NCI-H1694 treated with DMSO at 0.1 percent for 48 hours (cell line): ENCODE data around the gene RTEL1.
"Not testable (repeated sequence)": the region's sequence is repeated elsewhere in the genome, so short reads cannot be mapped to it uniquely, and the experiment has no call there.

Experiments
- DNase-seq: peaks from one replicate; lab custom pipeline; 2025; lab: John Stamatoyannopoulos, UW

RTEL1 gene

GRCh38 chr20:63657937-63658748, at the start of gene RTEL1:
RTEL1 (plus strand) TSS chr20:63658312; CDS start chr20:63659403, 1,091 bp downstream.
- DNase-seq, result peak; percentile 64

- no peak for DNase-seq
These were observed 47.3 kb upstream of the RTEL1 start for GRCh38 chr20:63610581-63611435.

GRCh38 chr20:63611646-63612045, 46.5 kb upstream of the RTEL1 start:
- DNase-seq, result no peak

- DNase-seq, result no peak
These were observed 45.7 kb upstream of the RTEL1 start for GRCh38 chr20:63612276-63612931.

- DNase-seq, result not testable (repeated sequence)
These were observed 44.1 kb upstream of the RTEL1 start for GRCh38 chr20:63613863-63614594.

- DNase-seq, result no peak
These were observed 40.8 kb upstream of the RTEL1 start for GRCh38 chr20:63617092-63617875.

GRCh38 chr20:63617876-63618265, 40.2 kb upstream of the RTEL1 start:
- DNase-seq, result no peak

- DNase-seq, result no peak
These were observed 39.7 kb upstream of the RTEL1 start for GRCh38 chr20:63618291-63618980.

- DNase-seq, result no peak
These were observed 39.0 kb upstream of the RTEL1 start for GRCh38 chr20:63619086-63619485.

GRCh38 chr20:63619505-63619904, 38.6 kb upstream of the RTEL1 start:
- DNase-seq, result no peak

GRCh38 chr20:63620991-63621390, 37.1 kb upstream of the RTEL1 start:
- DNase-seq, result no peak

- DNase-seq, result no peak
These were observed 36.0 kb upstream of the RTEL1 start for GRCh38 chr20:63622096-63622495.

- no peak for DNase-seq
These were observed 35.4 kb upstream of the RTEL1 start for GRCh38 chr20:63622732-63623131.

- no peak for DNase-seq
These were observed 33.6 kb upstream of the RTEL1 start for GRCh38 chr20:63624486-63624885.

GRCh38 chr20:63625771-63626423, 32.2 kb upstream of the RTEL1 start:
- DNase-seq, result no peak

- DNase-seq, result peak; percentile 44
These were observed 31.5 kb upstream of the RTEL1 start, which contains the start of gene GMEB2 for GRCh38 chr20:63626424-63627128. GMEB2 (minus strand) TSS chr20:63627101; CDS start chr20:63619397, 7,704 bp downstream.

- peak; percentile 70 for DNase-seq
These were observed 30.9 kb upstream of the RTEL1 start for GRCh38 chr20:63627129-63627750.

- no peak for DNase-seq
These were observed 30.3 kb upstream of the RTEL1 start for GRCh38 chr20:63627751-63628245.
